NCI-H226 (cell line): ENCODE results near the gene LTA4H.

Experiments
- DNase-seq: peaks from one replicate; pipeline ENCODE4 v3.0.0-alpha.2; 2015

LTA4H gene

GRCh38 chr12:96056646-96057455 is 21.5 kb upstream of the LTA4H start:
- no peak for DNase-seq

DNA sequence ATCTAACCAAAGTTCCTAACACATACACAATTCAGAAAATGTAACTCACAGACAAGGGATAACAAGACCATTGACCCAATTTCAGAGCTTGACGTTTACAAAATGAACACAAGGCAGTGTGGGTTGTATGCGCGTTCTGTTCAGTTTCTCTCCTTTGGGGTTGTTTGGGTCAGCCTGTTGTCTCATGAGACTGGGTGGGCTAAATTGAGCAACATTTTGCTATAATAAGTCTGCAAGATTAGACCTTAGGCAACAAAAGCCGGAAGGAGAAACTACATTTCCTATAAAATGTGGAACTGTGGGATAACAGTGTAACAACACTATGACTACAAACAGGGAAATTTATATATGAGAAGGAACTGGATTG is 18.8 kb upstream of the LTA4H start:
- DNase-seq: no peak

DNA sequence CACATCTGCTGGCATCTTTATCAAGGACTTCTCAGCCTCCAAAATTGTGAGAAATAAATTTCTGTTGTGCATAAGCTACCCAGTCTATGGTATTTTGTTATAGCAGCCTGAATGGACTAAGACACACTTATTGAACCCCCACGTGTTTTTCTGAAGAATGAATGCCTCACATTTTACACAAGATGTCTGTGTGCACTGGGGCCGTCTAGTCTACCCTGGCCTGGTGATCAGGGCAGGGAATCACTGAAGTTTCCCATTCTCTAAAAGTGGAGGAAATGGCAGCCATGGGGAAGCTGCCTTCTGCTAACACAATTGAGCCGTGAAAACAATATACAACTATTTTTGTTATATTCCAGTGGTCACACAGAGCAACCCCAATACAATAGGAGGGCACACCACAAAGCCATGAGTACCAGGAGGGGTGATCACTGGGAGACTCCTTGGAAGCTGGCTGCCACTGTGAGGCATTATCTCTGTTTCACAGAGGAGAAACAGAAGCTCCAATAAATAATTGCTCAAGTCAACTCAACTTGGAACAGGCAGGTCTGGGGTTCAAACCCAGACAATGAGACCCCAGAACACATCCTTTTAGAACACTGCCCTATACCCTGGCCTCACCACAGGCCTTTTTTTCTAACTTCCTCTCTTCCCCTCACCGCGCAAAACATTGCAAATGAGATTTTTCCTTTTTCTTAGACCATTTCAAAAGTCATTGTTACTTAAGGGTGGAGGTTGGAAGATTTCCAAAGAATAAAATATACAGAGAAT is 18.3 kb upstream of the LTA4H start:
- DNase-seq: no peak

DNA sequence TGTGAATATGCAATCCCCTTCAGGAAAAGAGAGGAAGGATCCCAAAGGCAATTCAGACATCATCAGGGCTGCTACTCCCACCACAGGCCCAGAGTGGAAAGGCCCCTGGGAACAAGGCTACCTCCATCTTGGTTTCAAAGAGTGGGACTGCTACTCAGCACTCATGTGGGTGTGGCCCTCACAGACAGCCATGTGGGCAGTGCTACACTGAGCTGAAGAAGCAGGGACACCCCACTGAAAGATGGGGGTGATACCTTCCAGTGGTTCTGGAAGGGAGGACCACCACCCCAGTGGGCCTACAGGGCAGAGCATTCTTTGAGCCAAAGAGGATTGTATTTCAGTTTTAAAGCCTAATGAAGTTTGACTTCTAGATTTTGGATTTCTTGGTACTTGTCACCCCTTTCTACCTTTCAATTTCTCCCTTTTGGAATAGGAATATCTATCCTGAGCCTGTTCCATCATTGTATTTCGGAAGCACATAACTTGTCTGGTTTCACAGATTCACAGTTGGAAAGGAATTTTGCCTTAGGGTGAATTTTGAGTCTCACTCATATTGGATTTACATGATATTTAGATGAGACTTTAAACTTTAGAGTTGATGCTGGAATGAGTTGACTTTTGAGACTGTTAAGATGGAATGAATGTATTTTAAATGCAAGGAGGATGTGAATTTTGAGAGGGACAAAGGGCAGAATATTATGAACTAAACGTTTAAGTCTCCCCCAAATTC is 16.5 kb upstream of the LTA4H start:
- DNase-seq: no peak

DNA sequence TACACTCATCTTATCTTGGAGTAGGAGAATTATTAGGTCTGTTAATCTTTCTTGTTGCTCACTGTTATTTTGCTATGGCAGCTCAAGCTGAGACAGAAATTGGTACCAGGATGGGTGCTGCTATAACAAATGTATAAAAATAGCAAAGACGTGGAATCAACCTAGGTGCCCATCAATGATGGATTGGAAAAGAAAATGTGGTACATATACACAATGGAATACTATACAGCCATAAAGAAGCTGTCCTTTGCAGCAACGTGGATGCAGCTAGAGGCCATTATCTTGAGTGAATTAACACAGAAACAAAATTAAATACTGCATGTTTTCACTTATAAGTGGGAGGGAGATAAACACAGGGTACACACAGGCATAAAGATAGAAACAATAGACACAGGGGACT is 14.8 kb upstream of the LTA4H start:
- DNase-seq: no peak

DNA sequence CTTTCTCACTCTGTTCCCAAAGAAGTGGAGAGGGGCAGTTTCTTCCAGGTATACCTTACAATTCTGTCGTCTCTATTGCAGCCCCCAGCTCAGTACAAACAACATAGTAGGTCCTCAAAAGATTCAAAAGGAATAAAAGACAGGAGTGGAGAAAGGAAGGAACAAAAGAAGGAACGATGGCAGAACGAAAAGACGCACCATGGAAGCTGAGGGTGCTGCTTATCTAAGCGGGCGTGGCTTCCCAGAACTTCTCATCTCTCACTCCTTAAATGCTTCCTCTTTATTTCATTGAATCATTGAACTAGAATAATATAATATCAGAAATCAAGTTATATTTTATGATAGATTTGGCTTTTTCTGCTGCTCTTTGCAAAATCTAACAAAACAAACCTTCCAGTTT is 13.7 kb upstream of the LTA4H start:
- DNase-seq: no peak

- DNase-seq: no peak
These were observed 13.1 kb upstream of the LTA4H start for GRCh38 chr12:96048393-96048969.

DNA sequence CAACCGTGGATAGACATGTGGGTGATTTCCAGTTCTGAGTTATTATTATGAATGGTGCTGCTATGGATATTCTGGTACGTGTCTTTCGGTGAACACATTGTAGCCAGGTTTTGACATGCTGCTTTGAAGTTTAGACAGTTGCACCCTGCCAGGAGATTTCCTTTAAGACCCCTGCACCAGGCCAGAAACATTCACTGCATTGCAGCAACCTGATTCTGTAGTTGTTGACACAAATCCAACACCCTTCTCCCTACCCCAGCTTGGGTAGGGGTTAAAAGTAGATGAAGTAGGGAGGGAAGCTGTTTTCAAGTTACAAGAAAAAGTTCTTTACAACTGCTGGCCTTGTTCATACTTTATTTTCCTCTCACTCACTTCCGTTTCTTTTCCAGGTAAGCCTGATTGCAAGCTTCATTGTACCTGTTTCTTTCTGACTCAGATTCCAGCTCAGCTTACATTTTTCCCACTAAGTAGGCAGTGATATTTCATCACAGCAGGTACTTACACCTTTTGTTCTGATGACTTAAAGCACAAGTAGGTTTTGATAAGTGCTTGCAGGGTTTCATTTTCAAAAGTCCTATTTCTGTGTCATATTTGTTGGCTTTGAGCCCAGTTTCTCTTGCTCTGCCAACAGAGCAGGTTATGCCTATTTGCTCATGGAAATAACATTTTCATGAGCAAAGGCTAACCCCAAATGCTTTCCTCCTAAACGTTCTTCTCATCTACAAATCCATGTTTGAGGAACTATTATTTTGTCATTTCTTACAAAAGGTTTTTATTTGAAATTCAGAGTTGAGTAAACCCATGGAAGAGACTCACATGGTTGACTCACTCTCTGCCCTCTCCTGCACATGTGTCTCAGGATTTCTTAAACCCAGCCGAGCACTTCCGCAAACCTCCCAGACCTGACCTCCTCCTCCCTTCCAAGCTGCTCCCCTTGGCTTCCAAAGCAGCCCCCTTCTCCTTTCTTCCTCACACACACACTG is 12.1 kb upstream of the LTA4H start:
- peak; percentile 43 for DNase-seq

GRCh38 chr12:96046543-96047228 is 11.3 kb upstream of the LTA4H start:
- no peak for DNase-seq

- no peak for DNase-seq
These were observed 10.2 kb upstream of the LTA4H start for GRCh38 chr12:96045566-96045965.

DNA sequence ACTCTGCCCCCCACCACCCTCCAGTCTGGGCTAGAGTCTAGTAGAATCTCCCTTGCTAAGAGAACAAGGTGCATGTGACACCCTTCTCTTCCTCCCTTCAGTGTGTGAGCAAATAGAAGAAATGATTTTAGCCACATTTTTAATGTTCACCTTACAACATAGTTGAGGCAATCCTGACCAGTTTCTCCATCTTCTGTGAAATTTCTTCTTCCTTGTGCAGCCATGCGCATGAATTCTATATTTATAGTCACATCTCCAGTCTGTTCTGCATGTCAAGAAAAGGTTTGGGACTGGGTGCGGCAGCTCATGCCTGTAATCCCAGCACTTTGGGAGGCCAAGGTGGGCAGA is 9.5 kb upstream of the LTA4H start:
- no peak for DNase-seq

GRCh38 chr12:96044017-96044942 is 8.9 kb upstream of the LTA4H start:
- peak; percentile 18 for DNase-seq

GRCh38 chr12:96041181-96041580 is 5.8 kb upstream of the LTA4H start:
- no peak for DNase-seq

DNA sequence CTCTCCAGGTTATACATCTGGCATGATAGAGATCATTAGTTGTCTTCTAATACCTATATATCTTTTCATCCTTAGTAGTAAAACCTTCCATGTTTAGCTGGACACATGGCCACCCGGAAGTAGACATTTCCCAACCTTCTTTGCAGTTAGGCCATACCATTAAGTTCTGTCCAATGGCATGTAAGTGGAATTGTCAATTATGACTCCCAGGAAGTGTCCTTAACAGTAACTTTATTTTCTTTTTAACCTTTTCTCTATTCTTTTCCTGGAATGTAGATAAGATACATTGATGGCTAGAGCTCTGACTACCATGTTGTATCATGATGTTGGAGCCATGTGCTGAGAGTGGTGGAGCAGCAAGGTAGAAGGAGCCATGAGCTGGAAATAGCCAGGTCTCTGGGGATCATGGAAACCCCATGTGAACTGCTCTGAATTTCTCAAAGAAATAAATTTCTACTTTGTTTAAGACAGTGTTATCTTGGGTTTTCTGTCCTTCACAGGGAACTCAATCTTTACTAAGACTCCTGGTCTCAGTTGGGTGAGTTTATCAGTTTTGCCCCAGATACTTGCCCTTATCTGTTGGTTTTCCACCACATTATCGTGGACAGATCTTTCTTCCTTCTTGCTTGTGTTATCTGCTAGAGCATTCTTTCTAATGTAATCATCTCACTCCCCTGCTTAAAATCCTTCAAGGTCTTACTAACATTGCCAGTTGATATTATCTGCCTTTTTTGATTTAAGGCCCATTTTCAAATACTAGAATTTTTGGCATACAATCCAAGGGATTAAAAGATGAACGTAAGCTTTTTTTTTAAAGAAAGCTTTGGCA is 5.1 kb upstream of the LTA4H start:
- DNase-seq: peak; percentile 54

- DNase-seq: no peak
These were observed 4.1 kb upstream of the LTA4H start for GRCh38 chr12:96039516-96039915.

GRCh38 chr12:96036765-96037455 is 1.5 kb upstream of the LTA4H start:
- DNase-seq: no peak

- DNase-seq: no peak
These were observed 635 bp downstream of the LTA4H start for GRCh38 chr12:96034621-96035282.
